Measurements from ENCODE around the gene DCLRE1B.
A peak's percentile ranks its signal among the peaks of the same experiment; 100 is the strongest.
"Not testable (repeated sequence)": the region's sequence is repeated elsewhere in the genome, so short reads cannot be mapped to it uniquely, and the experiment has no call there.

Gene DCLRE1B

GRCh38 chr1:113943028-113943811, 38.1 kb downstream of the DCLRE1B start:
- ATAC-seq (no peak), DNase-seq (no peak)
- no peak overlapping the region for H3K27ac Mint-ChIP-seq
- no peak overlapping the region for H3K4me3 Mint-ChIP-seq
- peaks cover 80% of the 10 kb centered on the region for H3K4me1 Mint-ChIP-seq
- H3K27me3 Mint-ChIP-seq = no peaks in the 10 kb centered on the region
- H3K9me3 Mint-ChIP-seq = no peaks in the 10 kb centered on the region
- peaks cover 49% of the 10 kb centered on the region for H3K36me3 Mint-ChIP-seq (ENCODE audit: low read depth)

- DNase-seq (no peak), ATAC-seq (no peak)
- H3K27ac Mint-ChIP-seq = no peak overlapping the region
- no peak overlapping the region for H3K4me3 Mint-ChIP-seq
- no peaks in the 10 kb centered on the region for H3K9me3 Mint-ChIP-seq
- peaks cover 75% of the 10 kb centered on the region for H3K4me1 Mint-ChIP-seq
- no peaks in the 10 kb centered on the region for H3K27me3 Mint-ChIP-seq
- H3K36me3 Mint-ChIP-seq (ENCODE audit: low read depth) = peaks cover 47% of the 10 kb centered on the region
Measured at GRCh38 chr1:113945329-113945728, 40.2 kb downstream of the DCLRE1B start.

- no peak for ATAC-seq
- H3K27ac Mint-ChIP-seq = peak overlapping the region; percentile 68
- peak overlapping the region; percentile 56 for H3K4me3 Mint-ChIP-seq
- H3K36me3 Mint-ChIP-seq (ENCODE audit: low read depth) = peaks cover 39% of the 10 kb centered on the region
- DNase-seq = no peak
- H3K4me1 Mint-ChIP-seq = peaks cover 73% of the 10 kb centered on the region
- H3K27me3 Mint-ChIP-seq = no peaks in the 10 kb centered on the region
- H3K9me3 Mint-ChIP-seq = no peaks in the 10 kb centered on the region
Measured at GRCh38 chr1:113946112-113946511, 41.0 kb downstream of the DCLRE1B start.

GRCh38 chr1:113946678-113947387, 41.7 kb downstream of the DCLRE1B start:
- DNase-seq (no peak), ATAC-seq (no peak)
- H3K4me3 Mint-ChIP-seq = peak overlapping the region; percentile 67
- H3K27ac Mint-ChIP-seq = peak overlapping the region; percentile 86
- H3K27me3 Mint-ChIP-seq = no peaks in the 10 kb centered on the region
- no peaks in the 10 kb centered on the region for H3K9me3 Mint-ChIP-seq
- H3K4me1 Mint-ChIP-seq = peaks cover 77% of the 10 kb centered on the region
- peaks cover 38% of the 10 kb centered on the region for H3K36me3 Mint-ChIP-seq (ENCODE audit: low read depth)

- no peaks in the 10 kb centered on the region for H3K27me3 Mint-ChIP-seq
- H3K4me1 Mint-ChIP-seq = peaks cover 75% of the 10 kb centered on the region
- H3K27ac Mint-ChIP-seq = peak overlapping the region; percentile 86
- DNase-seq (no peak), ATAC-seq (no peak)
- no peaks in the 10 kb centered on the region for H3K9me3 Mint-ChIP-seq
- H3K4me3 Mint-ChIP-seq = peak overlapping the region; percentile 67
- peaks cover 35% of the 10 kb centered on the region for H3K36me3 Mint-ChIP-seq (ENCODE audit: low read depth)
Measured at GRCh38 chr1:113947388-113948107, 42.4 kb downstream of the DCLRE1B start.

GRCh38 chr1:113948151-113948550, 43.0 kb downstream of the DCLRE1B start:
- H3K9me3 Mint-ChIP-seq, DNase-seq, H3K27me3 Mint-ChIP-seq, ATAC-seq: not testable (repeated sequence)
- peak overlapping the region; percentile 86 for H3K27ac Mint-ChIP-seq
- peak overlapping the region; percentile 26 for H3K4me3 Mint-ChIP-seq
- H3K36me3 Mint-ChIP-seq (ENCODE audit: low read depth) = peaks cover 36% of the 10 kb centered on the region
- H3K4me1 Mint-ChIP-seq = peaks cover 78% of the 10 kb centered on the region

GRCh38 chr1:113949007-113949406, 43.9 kb downstream of the DCLRE1B start:
- ATAC-seq (no peak), DNase-seq (no peak)
- no peak overlapping the region for H3K4me3 Mint-ChIP-seq
- H3K27me3 Mint-ChIP-seq = no peaks in the 10 kb centered on the region
- H3K27ac Mint-ChIP-seq = peak overlapping the region; percentile 48
- peaks cover 82% of the 10 kb centered on the region for H3K4me1 Mint-ChIP-seq
- H3K36me3 Mint-ChIP-seq (ENCODE audit: low read depth) = peaks cover 36% of the 10 kb centered on the region
- no peaks in the 10 kb centered on the region for H3K9me3 Mint-ChIP-seq

GRCh38 chr1:113950908-113951307, 45.8 kb downstream of the DCLRE1B start:
- no peaks in the 10 kb centered on the region for H3K27me3 Mint-ChIP-seq
- peaks cover 41% of the 10 kb centered on the region for H3K36me3 Mint-ChIP-seq (ENCODE audit: low read depth)
- H3K4me1 Mint-ChIP-seq = peaks cover 82% of the 10 kb centered on the region
- ATAC-seq (no peak), DNase-seq (no peak)
- no peak overlapping the region for H3K27ac Mint-ChIP-seq
- H3K9me3 Mint-ChIP-seq = no peaks in the 10 kb centered on the region
- no peak overlapping the region for H3K4me3 Mint-ChIP-seq

GRCh38 chr1:113951719-113952118, 46.6 kb downstream of the DCLRE1B start:
- H3K4me3 Mint-ChIP-seq = no peak overlapping the region
- ATAC-seq (no peak), DNase-seq (no peak)
- peak overlapping the region; percentile 62 for H3K27ac Mint-ChIP-seq
- peaks cover 43% of the 10 kb centered on the region for H3K36me3 Mint-ChIP-seq (ENCODE audit: low read depth)
- no peaks in the 10 kb centered on the region for H3K9me3 Mint-ChIP-seq
- H3K27me3 Mint-ChIP-seq = no peaks in the 10 kb centered on the region
- H3K4me1 Mint-ChIP-seq = peaks cover 79% of the 10 kb centered on the region

GRCh38 chr1:113957984-113958383, 52.9 kb downstream of the DCLRE1B start:
- no peak overlapping the region for H3K4me3 Mint-ChIP-seq
- peaks cover 73% of the 10 kb centered on the region for H3K36me3 Mint-ChIP-seq (ENCODE audit: low read depth)
- no peaks in the 10 kb centered on the region for H3K9me3 Mint-ChIP-seq
- H3K4me1 Mint-ChIP-seq = peaks cover 32% of the 10 kb centered on the region
- H3K27ac Mint-ChIP-seq = no peak overlapping the region
- ATAC-seq = no peak
- no peaks in the 10 kb centered on the region for H3K27me3 Mint-ChIP-seq
- no peak for DNase-seq

GRCh38 chr1:113958691-113959090, 53.6 kb downstream of the DCLRE1B start:
- ATAC-seq = no peak
- Mint-ChIP-seq H3K27me3 (no peaks in the 10 kb centered on the region), H3K36me3 (ENCODE audit: low read depth) (peaks cover 73% of the 10 kb centered on the region), H3K4me3 (no peak overlapping the region), H3K4me1 (peaks cover 26% of the 10 kb centered on the region), H3K9me3 (no peaks in the 10 kb centered on the region), H3K27ac (no peak overlapping the region)
- DNase-seq = no peak

GRCh38 chr1:113963281-113963906, 58.3 kb downstream of the DCLRE1B start:
- DNase-seq = no peak
- ATAC-seq = no peak
- H3K4me3 Mint-ChIP-seq = no peak overlapping the region
- no peaks in the 10 kb centered on the region for H3K4me1 Mint-ChIP-seq
- peaks cover 69% of the 10 kb centered on the region for H3K36me3 Mint-ChIP-seq (ENCODE audit: low read depth)
- no peak overlapping the region for H3K27ac Mint-ChIP-seq
- no peaks in the 10 kb centered on the region for H3K27me3 Mint-ChIP-seq
- H3K9me3 Mint-ChIP-seq = no peaks in the 10 kb centered on the region
